HepG2 (cell line): ENCODE data around the gene CCNO. TPM values are rescaled to one million over a fixed set of nuclear protein-coding genes. Genes with fewer than 3 reads are reported as not detected.
A peak's percentile ranks its signal among the peaks of the same experiment; 100 is the strongest.

ENCODE experiments used
- HNRNPK ChIP-seq: fragments of 200-400 bp; formaldehyde crosslinking; IDR thresholded peaks from 2 replicates; pipeline ENCODE4 v1.6.1; 2018; ENCODE audit warnings: low read length, low read depth, moderate library complexity, mild to moderate bottlenecking; ENCODE audit not compliant: poor library complexity, severe bottlenecking
- RNF2 ChIP-seq: fragments of 450-650 bp; conservative IDR thresholded peaks from 2 replicates; pipeline ENCODE4 v1.6.1; 2016; ENCODE audit warnings: low read depth
- STAG1 ChIP-seq: sonication (generic); formaldehyde crosslinking; IDR thresholded peaks from 2 replicates; pipeline ENCODE4 v1.4.0; 2020; ENCODE audit warnings: missing genetic modification reagents
- TBX2 ChIP-seq: sonication (generic); formaldehyde crosslinking; IDR thresholded peaks from 2 replicates; pipeline ENCODE4 v1.5.0; 2020; ENCODE audit warnings: missing genetic modification reagents, mild to moderate bottlenecking, borderline replicate concordance
- TMF1 ChIP-seq: sonication (generic); formaldehyde crosslinking; IDR thresholded peaks from 2 replicates; pipeline ENCODE4 v1.8.1; 2022; ENCODE audit warnings: low read depth, missing genetic modification reagents
- ZNF331 ChIP-seq: sonication (generic); formaldehyde crosslinking; IDR thresholded peaks from 2 replicates; pipeline ENCODE4 v1.4.0; 2020; ENCODE audit warnings: missing genetic modification reagents
- ZNF550 ChIP-seq: sonication (generic); formaldehyde crosslinking; IDR thresholded peaks from 2 replicates; pipeline ENCODE4 v1.4.0; 2020; ENCODE audit warnings: mild to moderate bottlenecking, missing genetic modification reagents, borderline replicate concordance
- polyA plus RNA-seq, 8 experiments: library from polyadenylated mRNA; depleted of rRNA in 3 of 8; stranded (reverse) in 7 of 8; unstranded in 1 of 8; fragments of >200 nt; fragmentation: Illumina TruSeq in 4 of 8; extraction: Trizol in 4 of 8; gene quantifications; 2 replicates each; pipeline versions ENCODE4 v1.2.1 to v1.2.3, GENCODE V29; 2011 to 2016; ENCODE audit warnings: low read depth in 4 of 8, missing spikeins in 1 of 8, mixed read lengths in 1 of 8; ENCODE audit not compliant: insufficient read depth in 1 of 8
- total RNA-seq, 5 experiments: library from RNA; depleted of rRNA; stranded (reverse); fragments of >200 nt; fragmentation: Illumina TruSeq; extraction: Trizol; gene quantifications; 2 replicates each; pipeline ENCODE4 v1.2.3, GENCODE V29; 2016; ENCODE audit warnings: low read depth in 1 of 5
- TF ChIP-seq, protein P1 (sequence below): sonication (generic); formaldehyde crosslinking; IDR thresholded peaks from 2 replicates; pipeline ENCODE4 v1.5.1; 2020; ENCODE audit warnings: missing genetic modification reagents, mild to moderate bottlenecking, borderline replicate concordance
- TF ChIP-seq, protein P2 (sequence below): sonication (generic); formaldehyde crosslinking; IDR thresholded peaks from 2 replicates; pipeline ENCODE4 v1.9.0; 2022; ENCODE audit warnings: missing genetic modification reagents, mild to moderate bottlenecking, borderline replicate concordance
- TF ChIP-seq, protein P3 (sequence below): sonication (generic); formaldehyde crosslinking; IDR thresholded peaks from 2 replicates; pipeline ENCODE4 v1.4.0; 2020; ENCODE audit warnings: missing genetic modification reagents
- TF ChIP-seq, protein P4 (sequence below): IDR thresholded peaks from 2 replicates; pipeline ENCODE4 v1.6.1; 2016; ENCODE audit warnings: missing genetic modification reagents, missing compliant biosample characterization
- TF ChIP-seq, protein P5 (sequence below): sonication (generic); formaldehyde crosslinking; IDR thresholded peaks from 2 replicates; pipeline ENCODE4; 2020; ENCODE audit warnings: missing genetic modification reagents, mild to moderate bottlenecking, borderline replicate concordance
- TF ChIP-seq, protein P6 (sequence below): sonication (generic); formaldehyde crosslinking; IDR thresholded peaks from 2 replicates; pipeline ENCODE4 v1.5.1; 2020; ENCODE audit warnings: missing genetic modification reagents, mild to moderate bottlenecking, borderline replicate concordance

CCNO gene
- total and polyA plus RNA-seq, 2 of the 13 experiments (the other 11 are each of a cell fraction or from before 2014, with no cell fraction given): 0.07 TPM; not detected in 1

DNA sequence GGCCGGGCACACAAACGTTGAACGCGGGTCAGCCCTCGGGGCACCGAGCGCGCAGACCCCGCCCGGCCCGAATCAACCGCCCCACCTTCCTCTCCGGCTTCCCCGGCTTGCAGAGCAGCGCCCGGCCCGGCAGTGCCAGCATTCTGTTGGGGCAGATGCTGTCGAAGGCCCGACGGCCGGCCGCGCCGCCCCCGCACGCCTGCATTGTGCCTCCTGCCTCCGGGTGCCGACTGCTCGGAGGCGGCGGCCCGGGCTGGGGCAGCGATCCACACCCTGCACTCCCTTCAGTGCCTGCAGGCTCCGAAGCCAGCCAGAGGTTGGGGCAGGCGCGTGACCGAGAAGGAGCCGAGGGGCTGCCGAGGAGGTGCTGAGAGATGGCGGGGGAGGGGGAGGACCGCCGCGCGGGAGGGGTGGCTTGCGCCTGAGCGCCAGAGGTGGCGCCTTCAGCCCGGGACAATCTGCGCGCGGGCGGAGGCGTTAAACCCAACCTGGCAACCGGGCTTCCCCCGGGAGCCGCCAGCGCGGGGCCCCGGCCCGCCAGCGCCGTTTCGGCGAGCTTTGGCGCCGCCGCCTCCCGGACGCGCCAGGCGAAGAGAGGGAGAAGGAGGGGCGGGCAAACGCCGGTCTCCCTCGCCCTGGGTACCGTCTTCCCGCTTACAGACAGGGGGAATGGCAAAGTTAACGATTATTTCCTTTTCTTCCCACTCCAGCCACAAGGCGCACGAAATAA lies 6.3 kb downstream of the CCNO start, which contains the start of gene MCIDAS (continued):
- TF ChIP-seq, protein P1, sequence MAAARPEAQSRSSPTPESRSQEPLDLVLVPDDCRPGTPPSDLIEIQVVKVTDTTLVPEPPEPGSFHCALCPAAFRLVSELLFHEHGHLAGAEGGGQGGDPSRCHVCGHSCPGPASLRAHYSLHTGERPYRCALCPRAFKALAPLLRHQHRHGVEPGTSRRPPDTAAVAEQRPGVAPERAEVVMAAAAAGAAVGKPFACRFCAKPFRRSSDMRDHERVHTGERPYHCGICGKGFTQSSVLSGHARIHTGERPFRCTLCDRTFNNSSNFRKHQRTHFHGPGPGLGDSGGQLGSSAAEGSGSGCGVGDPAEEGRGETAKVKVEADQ (CRISPR knock-in tag): no peak
- TF ChIP-seq, protein P2, sequence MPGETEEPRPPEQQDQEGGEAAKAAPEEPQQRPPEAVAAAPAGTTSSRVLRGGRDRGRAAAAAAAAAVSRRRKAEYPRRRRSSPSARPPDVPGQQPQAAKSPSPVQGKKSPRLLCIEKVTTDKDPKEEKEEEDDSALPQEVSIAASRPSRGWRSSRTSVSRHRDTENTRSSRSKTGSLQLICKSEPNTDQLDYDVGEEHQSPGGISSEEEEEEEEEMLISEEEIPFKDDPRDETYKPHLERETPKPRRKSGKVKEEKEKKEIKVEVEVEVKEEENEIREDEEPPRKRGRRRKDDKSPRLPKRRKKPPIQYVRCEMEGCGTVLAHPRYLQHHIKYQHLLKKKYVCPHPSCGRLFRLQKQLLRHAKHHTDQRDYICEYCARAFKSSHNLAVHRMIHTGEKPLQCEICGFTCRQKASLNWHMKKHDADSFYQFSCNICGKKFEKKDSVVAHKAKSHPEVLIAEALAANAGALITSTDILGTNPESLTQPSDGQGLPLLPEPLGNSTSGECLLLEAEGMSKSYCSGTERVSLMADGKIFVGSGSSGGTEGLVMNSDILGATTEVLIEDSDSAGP (CRISPR knock-in tag): peak; percentile 56; the same call in 1 of the 2 replicates
- TF ChIP-seq RNF2 (no peak), ZNF550 (CRISPR knock-in tag) (no peak), HNRNPK (peak; percentile 12), ZNF331 (CRISPR knock-in tag) (0 out of 2 replicates have a peak, but pooled peaks have one; percentile 9), STAG1 (CRISPR knock-in tag) (peak; percentile 28), TBX2 (CRISPR knock-in tag) (peak; percentile 12; the same call in 1 of the 2 replicates), TMF1 (peak; percentile 10; the same call in 1 of the 2 replicates)
- TF ChIP-seq, protein P3, sequence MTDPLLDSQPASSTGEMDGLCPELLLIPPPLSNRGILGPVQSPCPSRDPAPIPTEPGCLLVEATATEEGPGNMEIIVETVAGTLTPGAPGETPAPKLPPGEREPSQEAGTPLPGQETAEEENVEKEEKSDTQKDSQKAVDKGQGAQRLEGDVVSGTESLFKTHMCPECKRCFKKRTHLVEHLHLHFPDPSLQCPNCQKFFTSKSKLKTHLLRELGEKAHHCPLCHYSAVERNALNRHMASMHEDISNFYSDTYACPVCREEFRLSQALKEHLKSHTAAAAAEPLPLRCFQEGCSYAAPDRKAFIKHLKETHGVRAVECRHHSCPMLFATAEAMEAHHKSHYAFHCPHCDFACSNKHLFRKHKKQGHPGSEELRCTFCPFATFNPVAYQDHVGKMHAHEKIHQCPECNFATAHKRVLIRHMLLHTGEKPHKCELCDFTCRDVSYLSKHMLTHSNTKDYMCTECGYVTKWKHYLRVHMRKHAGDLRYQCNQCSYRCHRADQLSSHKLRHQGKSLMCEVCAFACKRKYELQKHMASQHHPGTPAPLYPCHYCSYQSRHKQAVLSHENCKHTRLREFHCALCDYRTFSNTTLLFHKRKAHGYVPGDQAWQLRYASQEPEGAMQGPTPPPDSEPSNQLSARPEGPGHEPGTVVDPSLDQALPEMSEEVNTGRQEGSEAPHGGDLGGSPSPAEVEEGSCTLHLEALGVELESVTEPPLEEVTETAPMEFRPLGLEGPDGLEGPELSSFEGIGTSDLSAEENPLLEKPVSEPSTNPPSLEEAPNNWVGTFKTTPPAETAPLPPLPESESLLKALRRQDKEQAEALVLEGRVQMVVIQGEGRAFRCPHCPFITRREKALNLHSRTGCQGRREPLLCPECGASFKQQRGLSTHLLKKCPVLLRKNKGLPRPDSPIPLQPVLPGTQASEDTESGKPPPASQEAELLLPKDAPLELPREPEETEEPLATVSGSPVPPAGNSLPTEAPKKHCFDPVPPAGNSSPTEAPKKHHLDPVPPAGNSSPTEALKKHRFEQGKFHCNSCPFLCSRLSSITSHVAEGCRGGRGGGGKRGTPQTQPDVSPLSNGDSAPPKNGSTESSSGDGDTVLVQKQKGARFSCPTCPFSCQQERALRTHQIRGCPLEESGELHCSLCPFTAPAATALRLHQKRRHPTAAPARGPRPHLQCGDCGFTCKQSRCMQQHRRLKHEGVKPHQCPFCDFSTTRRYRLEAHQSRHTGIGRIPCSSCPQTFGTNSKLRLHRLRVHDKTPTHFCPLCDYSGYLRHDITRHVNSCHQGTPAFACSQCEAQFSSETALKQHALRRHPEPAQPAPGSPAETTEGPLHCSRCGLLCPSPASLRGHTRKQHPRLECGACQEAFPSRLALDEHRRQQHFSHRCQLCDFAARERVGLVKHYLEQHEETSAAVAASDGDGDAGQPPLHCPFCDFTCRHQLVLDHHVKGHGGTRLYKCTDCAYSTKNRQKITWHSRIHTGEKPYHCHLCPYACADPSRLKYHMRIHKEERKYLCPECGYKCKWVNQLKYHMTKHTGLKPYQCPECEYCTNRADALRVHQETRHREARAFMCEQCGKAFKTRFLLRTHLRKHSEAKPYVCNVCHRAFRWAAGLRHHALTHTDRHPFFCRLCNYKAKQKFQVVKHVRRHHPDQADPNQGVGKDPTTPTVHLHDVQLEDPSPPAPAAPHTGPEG (CRISPR knock-in tag): peak; percentile 96
- TF ChIP-seq, protein P4, sequence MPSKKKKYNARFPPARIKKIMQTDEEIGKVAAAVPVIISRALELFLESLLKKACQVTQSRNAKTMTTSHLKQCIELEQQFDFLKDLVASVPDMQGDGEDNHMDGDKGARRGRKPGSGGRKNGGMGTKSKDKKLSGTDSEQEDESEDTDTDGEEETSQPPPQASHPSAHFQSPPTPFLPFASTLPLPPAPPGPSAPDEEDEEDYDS (CRISPR knock-in tag): no peak
- TF ChIP-seq, protein P5, sequence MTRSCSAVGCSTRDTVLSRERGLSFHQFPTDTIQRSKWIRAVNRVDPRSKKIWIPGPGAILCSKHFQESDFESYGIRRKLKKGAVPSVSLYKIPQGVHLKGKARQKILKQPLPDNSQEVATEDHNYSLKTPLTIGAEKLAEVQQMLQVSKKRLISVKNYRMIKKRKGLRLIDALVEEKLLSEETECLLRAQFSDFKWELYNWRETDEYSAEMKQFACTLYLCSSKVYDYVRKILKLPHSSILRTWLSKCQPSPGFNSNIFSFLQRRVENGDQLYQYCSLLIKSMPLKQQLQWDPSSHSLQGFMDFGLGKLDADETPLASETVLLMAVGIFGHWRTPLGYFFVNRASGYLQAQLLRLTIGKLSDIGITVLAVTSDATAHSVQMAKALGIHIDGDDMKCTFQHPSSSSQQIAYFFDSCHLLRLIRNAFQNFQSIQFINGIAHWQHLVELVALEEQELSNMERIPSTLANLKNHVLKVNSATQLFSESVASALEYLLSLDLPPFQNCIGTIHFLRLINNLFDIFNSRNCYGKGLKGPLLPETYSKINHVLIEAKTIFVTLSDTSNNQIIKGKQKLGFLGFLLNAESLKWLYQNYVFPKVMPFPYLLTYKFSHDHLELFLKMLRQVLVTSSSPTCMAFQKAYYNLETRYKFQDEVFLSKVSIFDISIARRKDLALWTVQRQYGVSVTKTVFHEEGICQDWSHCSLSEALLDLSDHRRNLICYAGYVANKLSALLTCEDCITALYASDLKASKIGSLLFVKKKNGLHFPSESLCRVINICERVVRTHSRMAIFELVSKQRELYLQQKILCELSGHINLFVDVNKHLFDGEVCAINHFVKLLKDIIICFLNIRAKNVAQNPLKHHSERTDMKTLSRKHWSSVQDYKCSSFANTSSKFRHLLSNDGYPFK (CRISPR knock-in tag): 0 out of 2 replicates have a peak, but pooled peaks have one; percentile 30
- TF ChIP-seq, protein P6, sequence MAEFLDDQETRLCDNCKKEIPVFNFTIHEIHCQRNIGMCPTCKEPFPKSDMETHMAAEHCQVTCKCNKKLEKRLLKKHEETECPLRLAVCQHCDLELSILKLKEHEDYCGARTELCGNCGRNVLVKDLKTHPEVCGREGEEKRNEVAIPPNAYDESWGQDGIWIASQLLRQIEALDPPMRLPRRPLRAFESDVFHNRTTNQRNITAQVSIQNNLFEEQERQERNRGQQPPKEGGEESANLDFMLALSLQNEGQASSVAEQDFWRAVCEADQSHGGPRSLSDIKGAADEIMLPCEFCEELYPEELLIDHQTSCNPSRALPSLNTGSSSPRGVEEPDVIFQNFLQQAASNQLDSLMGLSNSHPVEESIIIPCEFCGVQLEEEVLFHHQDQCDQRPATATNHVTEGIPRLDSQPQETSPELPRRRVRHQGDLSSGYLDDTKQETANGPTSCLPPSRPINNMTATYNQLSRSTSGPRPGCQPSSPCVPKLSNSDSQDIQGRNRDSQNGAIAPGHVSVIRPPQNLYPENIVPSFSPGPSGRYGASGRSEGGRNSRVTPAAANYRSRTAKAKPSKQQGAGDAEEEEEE (CRISPR knock-in tag): no peak
